CD4-positive, alpha-beta T cell (primary cell): ENCODE data around the gene SFSWAP. TPM values are rescaled to one million over a fixed set of nuclear protein-coding genes. Genes with fewer than 3 reads are reported as not detected.

Source experiments
- ATAC-seq: fragments of 200-7000 bp; cut with Tn5 transposase; one replicate; pipeline ENCODE4 v1.10.0; 2022; ENCODE audit warnings: mild to moderate bottlenecking; ENCODE audit not compliant: poor library complexity
- CTCF ChIA-PET: fragments of 350-600 bp; sonication (Branson Sonifier 250); formaldehyde crosslinking; loops from one replicate; lab custom pipeline; 2021; ENCODE audit warnings: antibody characterized with exemption, inconsistent platforms; lab: Charles Lee
- POLR2A ChIA-PET: fragments of 350-600 bp; sonication (Branson Sonifier 250); formaldehyde crosslinking; loops from one replicate; lab custom pipeline; 2021; ENCODE audit warnings: antibody characterized with exemption, inconsistent platforms; lab: Charles Lee
- DNase-seq, 14 experiments: peaks; one replicate each; pipeline ENCODE4 v3.0.0-alpha.2; 2013 to 2020; ENCODE audit warnings: mixed read lengths in 2 of 14
- H3K27ac ChIP-seq, 2 donors: one replicate each; pipeline versions ENCODE4 v1.5.1 to v1.7.0; 2013; ENCODE audit warnings: low read length in 2 of 2, low read depth in 1 of 2, mild to moderate bottlenecking in 1 of 2
- H3K27me3 ChIP-seq, 2 experiments: 1 replicate in 1 of 2; 2 replicates in 1 of 2; pipeline versions ENCODE4 v1.6.1 to v1.7.0; 2013; ENCODE audit warnings: low read length in 2 of 2, control low read depth in 1 of 2, mild to moderate bottlenecking in 1 of 2, moderate library complexity in 1 of 2; ENCODE audit not compliant: insufficient read depth in 2 of 2, control insufficient read depth in 1 of 2
- H3K36me3 ChIP-seq: one replicate; pipeline ENCODE4 v1.6.1; 2013; ENCODE audit warnings: low read length, control low read depth; ENCODE audit not compliant: insufficient read depth
- H3K4me1 ChIP-seq: one replicate; pipeline ENCODE4 v1.6.1; 2013; ENCODE audit warnings: low read length, control low read depth; ENCODE audit not compliant: insufficient read depth
- H3K4me3 ChIP-seq: one replicate; pipeline ENCODE4 v1.5.1; 2013; ENCODE audit warnings: mild to moderate bottlenecking, low read length, moderate library complexity
- H3K9me3 ChIP-seq, 2 experiments: 1 replicate in 1 of 2; 2 replicates in 1 of 2; pipeline versions ENCODE4 v1.6.1 to v1.7.0; 2013; ENCODE audit warnings: low read length in 2 of 2, mild to moderate bottlenecking in 2 of 2, control low read depth in 1 of 2, moderate library complexity in 1 of 2; ENCODE audit not compliant: control insufficient read depth in 1 of 2, insufficient read depth in 1 of 2
- H3K27ac Mint-ChIP-seq: one replicate; pipeline ENCODE4 v1.8.0; 2020; ENCODE audit warnings: mixed read lengths
- H3K27me3 Mint-ChIP-seq: one replicate; pipeline ENCODE4 v1.8.0; 2021; ENCODE audit warnings: mixed read lengths
- H3K36me3 Mint-ChIP-seq: one replicate; pipeline ENCODE4 v1.8.0; 2021; ENCODE audit warnings: low read depth, mixed read lengths
- H3K4me1 Mint-ChIP-seq: one replicate; pipeline ENCODE4 v1.8.0; 2021; ENCODE audit warnings: low read depth, mixed read lengths
- H3K4me3 Mint-ChIP-seq: one replicate; pipeline ENCODE4 v1.8.0; 2020; ENCODE audit warnings: mild to moderate bottlenecking, mixed read lengths
- H3K9me3 Mint-ChIP-seq: one replicate; pipeline ENCODE4 v1.8.0; 2020; ENCODE audit warnings: mixed read lengths
- CTCF ChIP-seq: fragments of 200-600 bp; IDR thresholded peaks from one replicate; pipeline ENCODE4 v1.8.0; 2022; ENCODE audit warnings: antibody characterized with exemption, mild to moderate bottlenecking
- intact Hi-C, 2 experiments: fragments of 100-400 bp; cut with DNase I in 1 of 2; cut with micrococcal nuclease in 1 of 2; formaldehyde crosslinking; loops; one replicate each; pipeline versions ENCODE4 v1.15.1 to v1.9.0; 2023 to 2025; cut with DNase I, micrococcal nuclease
- total RNA-seq, 174 experiments: library from RNA in 2 of 174; stranded (reverse) in 2 of 174; gene quantifications; one replicate each; pipeline ENCODE4 v1.2.3 and lab custom pipeline; 2021 to 2026

Gene SFSWAP
- total RNA-seq, 2 experiments from 2014 or later = 88.7 to 98.4 TPM

DNA sequence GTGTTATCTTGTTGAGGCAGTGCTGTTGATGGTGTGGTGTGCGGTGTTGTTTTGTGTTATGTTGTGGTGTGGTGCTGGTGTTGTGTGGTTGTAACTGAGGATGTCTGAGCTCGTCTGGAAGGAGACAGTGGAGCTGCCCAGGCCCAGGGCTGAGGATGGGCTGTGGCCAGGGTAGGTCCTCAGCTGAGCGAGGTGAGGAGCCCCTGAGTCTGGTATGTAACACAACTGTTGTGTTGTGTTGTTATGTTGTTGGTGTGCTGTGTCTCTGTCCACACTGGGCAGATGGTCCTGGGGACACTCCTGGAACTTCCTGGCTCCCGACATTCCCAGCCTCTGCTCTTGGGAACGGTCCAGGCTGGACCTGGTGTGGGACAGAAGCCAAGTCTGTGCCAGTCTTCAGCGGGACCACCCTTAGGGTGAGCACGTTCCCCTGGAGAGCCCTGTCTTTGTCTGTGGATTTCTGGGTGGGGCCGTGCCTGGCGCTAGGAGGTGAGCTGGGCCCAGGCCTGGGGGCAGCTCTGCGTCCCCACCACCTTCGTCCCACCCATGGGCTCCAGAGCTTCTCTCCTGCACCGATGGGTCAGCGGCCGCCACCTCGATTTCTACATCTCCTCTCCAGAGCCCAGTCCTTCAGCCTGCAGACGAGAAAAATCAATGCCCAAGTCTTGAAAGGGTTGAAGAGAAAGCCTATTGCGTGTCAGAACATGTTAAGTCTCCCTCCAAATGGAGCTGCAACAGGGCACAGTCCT, 27.4 kb upstream of the SFSWAP start:
- CTCF ChIA-PET = no interaction called here
- peaks cover 0 to 14% of the 10 kb centered on the region in 2 experiments for H3K9me3 ChIP-seq

DNA sequence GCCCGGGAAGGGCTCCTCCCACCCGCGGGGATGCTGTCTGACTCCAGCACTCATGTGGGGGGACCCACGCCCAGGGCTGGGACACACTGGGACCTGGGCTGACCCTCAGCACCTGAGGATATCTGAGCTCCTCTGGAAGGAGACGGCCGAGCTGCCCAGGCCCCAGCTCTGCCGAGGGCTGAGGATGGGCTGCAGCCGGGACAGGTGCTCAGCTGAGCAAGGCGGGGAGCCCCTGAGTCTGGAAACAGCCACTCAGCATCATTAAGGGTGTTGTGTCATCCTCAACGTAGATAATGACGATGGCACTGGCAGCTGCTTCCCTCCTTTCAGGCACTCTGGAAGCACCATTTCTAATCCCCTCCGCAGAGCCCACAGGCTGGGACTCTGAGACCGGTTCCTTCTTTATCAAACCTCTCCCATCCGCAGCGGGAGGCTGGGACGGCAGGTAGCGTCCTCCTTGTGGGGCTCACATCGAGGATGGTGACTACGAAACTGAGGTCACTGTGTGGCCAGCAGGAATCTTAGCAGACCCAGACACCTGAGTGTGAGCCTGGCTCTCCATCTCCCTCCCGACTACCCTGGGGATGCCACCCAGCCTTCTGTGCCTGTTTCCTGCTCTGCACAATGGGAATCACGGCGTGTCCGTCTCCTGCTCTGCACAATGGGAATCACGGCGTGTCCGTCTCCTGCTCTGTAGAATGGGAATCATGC, 26.7 kb upstream of the SFSWAP start:
- Histone ChIP-seq H3K9me3 (peaks cover 0 to 14% of the 10 kb centered on the region in 2 experiments), H3K27ac (no peak overlapping the region), H3K4me3 (no peak overlapping the region), H3K36me3 (no peaks in the 10 kb centered on the region), H3K4me1 (peaks cover 17% of the 10 kb centered on the region), H3K27me3 (no peaks in the 10 kb centered on the region)
- Mint-ChIP-seq H3K36me3 (no peaks in the 10 kb centered on the region), H3K9me3 (no peaks in the 10 kb centered on the region), H3K4me3 (no peak overlapping the region), H3K27me3 (peaks cover 6% of the 10 kb centered on the region), H3K4me1 (peaks cover 7% of the 10 kb centered on the region), H3K27ac (no peak overlapping the region)
- ChIA-PET CTCF (no interaction called here), POLR2A (no interaction called here)
- ATAC-seq (no peak), DNase-seq (peak in 2 of 14 experiments; percentile 29 to 37)
- intact Hi-C loops = no loop called here
- TF ChIP-seq CTCF = no peak

More for the DNA sequence above, 27.4 kb upstream of the SFSWAP start:
- Histone ChIP-seq H3K27ac (no peak overlapping the region), H3K27me3 (no peaks in the 10 kb centered on the region), H3K4me3 (no peak overlapping the region), H3K36me3 (no peaks in the 10 kb centered on the region), H3K4me1 (peaks cover 17% of the 10 kb centered on the region)
- peak overlapping the region; percentile 48 for H3K27ac Mint-ChIP-seq
- H3K36me3 Mint-ChIP-seq = no peaks in the 10 kb centered on the region
- peaks cover 7% of the 10 kb centered on the region for H3K4me1 Mint-ChIP-seq
- TF ChIP-seq CTCF = no peak
- intact Hi-C loops = no loop called here
- DNase-seq (peak in 1 of 14 experiments; percentile 2), ATAC-seq (no peak)
- H3K27me3 Mint-ChIP-seq = peaks cover 4% of the 10 kb centered on the region
- no peak overlapping the region for H3K4me3 Mint-ChIP-seq
- no peaks in the 10 kb centered on the region for H3K9me3 Mint-ChIP-seq
- POLR2A ChIA-PET = no interaction called here

- H3K4me3 ChIP-seq = no peak overlapping the region
- peaks cover 0 to 14% of the 10 kb centered on the region in 2 experiments for H3K9me3 ChIP-seq
- intact Hi-C loops = no loop called here
- ChIA-PET CTCF (no interaction called here), POLR2A (no interaction called here)
- Mint-ChIP-seq H3K4me1 (no peaks in the 10 kb centered on the region), H3K27me3 (peaks cover 10% of the 10 kb centered on the region), H3K9me3 (no peaks in the 10 kb centered on the region), H3K36me3 (no peaks in the 10 kb centered on the region), H3K27ac (no peak overlapping the region), H3K4me3 (no peak overlapping the region)
- H3K4me1 ChIP-seq = peaks cover 2% of the 10 kb centered on the region
- H3K36me3 ChIP-seq = no peaks in the 10 kb centered on the region
- no peak for TF ChIP-seq CTCF
- H3K27ac ChIP-seq = no peak overlapping the region
- H3K27me3 ChIP-seq = peaks cover 0 to 2% of the 10 kb centered on the region in 2 experiments
- peak in 1 of 14 experiments; percentile 22 for DNase-seq
- ATAC-seq = no peak
These were observed 23.4 kb upstream of the SFSWAP start for GRCh38 chr12:131687346-131688125.
